Endodermal cell (in vitro differentiated cells): Measurements from ENCODE around the gene DFFB. TPM values are rescaled to one million over a fixed set of nuclear protein-coding genes. Genes with fewer than 3 reads are reported as not detected.

Experiments used
- DNase-seq: peaks from one replicate; pipeline ENCODE4 v3.0.0-alpha.2; 2017
- H3K27ac ChIP-seq: 2 replicates; pipeline ENCODE4 v1.5.1; 2013; ENCODE audit warnings: mild to moderate bottlenecking, low read depth, low read length, moderate library complexity
- H3K27me3 ChIP-seq: 2 replicates; pipeline ENCODE4 v1.6.1; 2013; ENCODE audit warnings: mild to moderate bottlenecking, low read length, moderate library complexity; ENCODE audit not compliant: insufficient read depth, control insufficient read depth, poor library complexity, severe bottlenecking
- H3K36me3 ChIP-seq: 2 replicates; pipeline ENCODE4 v1.7.0; 2013; ENCODE audit warnings: mild to moderate bottlenecking, low read length, moderate library complexity; ENCODE audit not compliant: control insufficient read depth, insufficient read depth
- H3K4me1 ChIP-seq: one replicate; pipeline ENCODE4 v1.7.0; 2013; ENCODE audit warnings: low read length; ENCODE audit not compliant: control insufficient read depth, insufficient read depth
- H3K4me3 ChIP-seq: 2 replicates; pipeline ENCODE4 v1.5.1; 2013; ENCODE audit warnings: mild to moderate bottlenecking, low read length, moderate library complexity
- H3K9ac ChIP-seq: 2 replicates; pipeline ENCODE4 v1.6.1; 2013; ENCODE audit warnings: mild to moderate bottlenecking, low read length, moderate library complexity; ENCODE audit not compliant: poor library complexity, severe bottlenecking; ENCODE audit errors: extremely low read depth
- H3K9me3 ChIP-seq: 2 replicates; pipeline ENCODE4 v1.6.1; 2013; ENCODE audit warnings: mild to moderate bottlenecking, low read length, moderate library complexity; ENCODE audit not compliant: control insufficient read depth
- H3K27ac Mint-ChIP-seq: 2 replicates; pipeline ENCODE4 v1.8.0; 2020; ENCODE audit warnings: mixed read lengths
- H3K27me3 Mint-ChIP-seq: 2 replicates; pipeline ENCODE4 v1.8.0; 2021; ENCODE audit warnings: mild to moderate bottlenecking, mixed read lengths; ENCODE audit not compliant: insufficient read depth
- H3K36me3 Mint-ChIP-seq: 2 replicates; pipeline ENCODE4 v1.8.0; 2020; ENCODE audit warnings: low read depth, mixed read lengths
- H3K4me1 Mint-ChIP-seq: 2 replicates; pipeline ENCODE4 v1.8.0; 2020; ENCODE audit warnings: mixed read lengths
- H3K4me3 Mint-ChIP-seq: 2 replicates; pipeline ENCODE4 v1.8.0; 2020; ENCODE audit warnings: mild to moderate bottlenecking, moderate library complexity, mixed read lengths
- H3K9me3 Mint-ChIP-seq: 2 replicates; pipeline ENCODE4 v1.8.0; 2020; ENCODE audit warnings: mild to moderate bottlenecking, mixed read lengths
- WGBS, 2 experiments: methylation state at CpG; one replicate each; pipeline versions ENCODE4 v1.1.5 to v1.1.7; 2013; ENCODE audit warnings: missing lambda C conversion rate in 2 of 2, mixed read lengths in 1 of 2; ENCODE audit not compliant: insufficient coverage in 1 of 2, insufficient read length in 1 of 2; 5-methylcytosine and 5-hydroxymethylcytosine counted together
- total RNA-seq, 2 donors: library from RNA; stranded (reverse); fragmentation: NEBNext Ultra II Directional in 1 of 2; extraction: Animal tissue kit (Norgen Biotek cat#: 25700) in 1 of 2; gene quantifications; 2 replicates in 1 of 2; 3 replicates in 1 of 2; pipeline ENCODE4 v1.2.1, GENCODE V29; 2021
- TF ChIP-seq, protein P1 (sequence below): fragments of 200-600 bp; sonication (generic); conservative IDR thresholded peaks from 2 replicates; pipeline ENCODE4 v1.5.0; 2021; ENCODE audit warnings: antibody characterized with exemption, mild to moderate bottlenecking

Gene DFFB
- total RNA-seq, 2 donors from 2014 or later: 7.2 to 7.6 TPM

DNA sequence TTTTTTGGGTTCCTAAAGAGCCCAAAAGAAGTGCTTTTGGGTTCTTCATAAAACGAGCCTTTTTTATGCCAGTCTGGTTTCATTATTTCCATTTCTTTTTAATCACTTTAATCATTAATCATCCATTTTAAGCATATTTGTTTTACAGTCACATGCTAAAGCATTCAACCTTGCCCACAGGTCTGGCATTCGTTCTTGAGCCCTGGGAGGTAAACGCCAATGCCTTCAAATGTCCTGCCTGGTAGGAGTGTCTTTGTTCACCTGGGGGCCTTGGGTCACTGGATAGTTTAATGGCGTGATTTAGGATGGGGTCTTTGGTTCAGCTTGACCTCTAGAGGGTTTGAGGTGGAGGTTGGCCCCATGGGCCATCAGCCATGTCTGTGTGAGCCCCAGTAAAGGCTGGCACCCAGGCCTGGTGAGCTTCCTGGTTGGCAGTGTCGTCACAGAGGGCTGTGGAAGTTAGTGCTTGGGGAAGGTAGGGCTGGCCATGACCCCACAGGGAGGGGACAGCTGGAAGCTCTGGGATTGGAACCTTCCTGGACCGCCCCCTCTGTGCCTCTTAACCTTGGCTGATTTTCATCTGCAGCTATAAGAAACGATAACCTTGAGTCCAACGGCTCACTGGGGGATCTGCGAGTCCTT is 22.6 kb downstream of the DFFB start:
- Mint-ChIP-seq H3K27me3 (no peaks in the 10 kb centered on the region), H3K4me1 (no peaks in the 10 kb centered on the region), H3K36me3 (peaks cover 54% of the 10 kb centered on the region), H3K9me3 (peaks cover 21% of the 10 kb centered on the region), H3K27ac (no peak overlapping the region), H3K4me3 (no peak overlapping the region)
- Histone ChIP-seq H3K27me3 (no peaks in the 10 kb centered on the region), H3K27ac (no peak overlapping the region), H3K9ac (no peak overlapping the region), H3K36me3 (peaks cover 20% of the 10 kb centered on the region), H3K4me1 (no peaks in the 10 kb centered on the region), H3K4me3 (no peak overlapping the region), H3K9me3 (peaks cover 16% of the 10 kb centered on the region)
- WGBS, 2 experiments: 82 to 95% methylated on average over 6 to 9 of the region's 9 CpGs
- TF ChIP-seq, protein P1, sequence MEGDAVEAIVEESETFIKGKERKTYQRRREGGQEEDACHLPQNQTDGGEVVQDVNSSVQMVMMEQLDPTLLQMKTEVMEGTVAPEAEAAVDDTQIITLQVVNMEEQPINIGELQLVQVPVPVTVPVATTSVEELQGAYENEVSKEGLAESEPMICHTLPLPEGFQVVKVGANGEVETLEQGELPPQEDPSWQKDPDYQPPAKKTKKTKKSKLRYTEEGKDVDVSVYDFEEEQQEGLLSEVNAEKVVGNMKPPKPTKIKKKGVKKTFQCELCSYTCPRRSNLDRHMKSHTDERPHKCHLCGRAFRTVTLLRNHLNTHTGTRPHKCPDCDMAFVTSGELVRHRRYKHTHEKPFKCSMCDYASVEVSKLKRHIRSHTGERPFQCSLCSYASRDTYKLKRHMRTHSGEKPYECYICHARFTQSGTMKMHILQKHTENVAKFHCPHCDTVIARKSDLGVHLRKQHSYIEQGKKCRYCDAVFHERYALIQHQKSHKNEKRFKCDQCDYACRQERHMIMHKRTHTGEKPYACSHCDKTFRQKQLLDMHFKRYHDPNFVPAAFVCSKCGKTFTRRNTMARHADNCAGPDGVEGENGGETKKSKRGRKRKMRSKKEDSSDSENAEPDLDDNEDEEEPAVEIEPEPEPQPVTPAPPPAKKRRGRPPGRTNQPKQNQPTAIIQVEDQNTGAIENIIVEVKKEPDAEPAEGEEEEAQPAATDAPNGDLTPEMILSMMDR: no peak
- no peak for DNase-seq

DNA sequence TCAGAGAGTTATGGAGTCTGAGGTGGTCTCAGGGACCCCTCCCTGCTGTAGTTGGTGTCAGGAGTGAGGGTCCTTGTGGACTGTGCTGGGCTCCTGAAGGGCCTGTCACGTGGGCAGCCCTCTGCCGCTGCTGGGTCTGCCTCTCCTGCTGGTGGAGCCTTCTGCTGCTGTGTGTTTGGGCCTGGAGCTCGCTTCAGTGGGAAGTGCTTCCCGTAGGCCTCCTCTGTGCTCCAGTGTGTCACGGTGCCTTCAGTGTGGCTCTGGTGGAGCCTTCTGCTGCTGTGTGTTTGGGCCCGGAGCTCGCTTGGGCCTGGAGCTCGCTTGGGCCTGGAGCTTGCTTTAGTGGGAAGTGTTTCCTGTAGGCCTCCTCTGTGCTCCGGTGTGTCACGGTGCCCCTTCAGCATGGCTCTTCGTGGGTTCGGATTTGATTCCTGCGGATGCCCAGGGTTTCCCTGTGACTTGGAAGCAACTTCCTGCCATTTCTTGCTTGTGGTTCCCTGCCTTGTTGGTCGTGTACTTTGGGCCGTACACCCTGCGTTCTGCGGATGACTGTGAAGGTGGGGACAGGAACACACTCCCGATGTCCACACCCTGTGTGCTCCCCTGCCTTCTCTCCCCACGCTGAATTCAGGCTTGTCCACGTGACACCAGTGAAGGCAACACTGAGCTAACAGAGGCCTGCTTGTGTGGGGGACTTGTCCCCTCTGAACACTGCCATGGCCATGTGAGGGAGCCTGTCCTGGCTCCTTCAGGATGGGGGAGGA is 23.3 kb downstream of the DFFB start:
- no peak overlapping the region for H3K27ac Mint-ChIP-seq
- no peak overlapping the region for H3K27ac ChIP-seq
- H3K36me3 ChIP-seq: peaks cover 22% of the 10 kb centered on the region
- WGBS, 2 experiments: 93 to 96% methylated on average over 16 to 20 of the region's 20 CpGs
- H3K4me3 Mint-ChIP-seq: no peak overlapping the region
- no peak overlapping the region for H3K9ac ChIP-seq
- H3K9me3 Mint-ChIP-seq: peaks cover 21% of the 10 kb centered on the region
- H3K4me3 ChIP-seq: no peak overlapping the region
- TF ChIP-seq, protein P1: no peak
- no peaks in the 10 kb centered on the region for H3K4me1 Mint-ChIP-seq
- no peaks in the 10 kb centered on the region for H3K4me1 ChIP-seq
- DNase-seq: no peak
- H3K27me3 Mint-ChIP-seq: no peaks in the 10 kb centered on the region
- H3K9me3 ChIP-seq: peaks cover 16% of the 10 kb centered on the region
- H3K36me3 Mint-ChIP-seq: peaks cover 49% of the 10 kb centered on the region
- H3K27me3 ChIP-seq: no peaks in the 10 kb centered on the region

DNA sequence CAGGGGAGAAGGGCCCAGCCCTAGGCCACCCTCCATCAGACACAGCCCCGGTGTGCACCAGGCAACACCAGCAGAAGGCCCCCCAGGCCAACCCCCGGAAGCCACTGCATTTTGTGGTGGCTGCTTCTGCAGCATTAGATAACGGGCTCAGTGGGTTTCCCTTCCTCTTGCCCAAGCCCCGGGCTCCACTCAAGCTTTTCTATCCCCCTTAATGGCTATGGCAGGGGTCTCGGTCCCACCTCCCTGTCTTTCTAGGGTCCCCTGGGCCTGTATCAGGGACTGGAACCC is 23.9 kb downstream of the DFFB start:
- Histone ChIP-seq H3K27ac (no peak overlapping the region), H3K4me1 (no peaks in the 10 kb centered on the region), H3K36me3 (peaks cover 22% of the 10 kb centered on the region), H3K9me3 (peaks cover 16% of the 10 kb centered on the region), H3K27me3 (no peaks in the 10 kb centered on the region), H3K9ac (no peak overlapping the region), H3K4me3 (no peak overlapping the region)
- TF ChIP-seq, protein P1: no peak
- no peak overlapping the region for H3K27ac Mint-ChIP-seq
- H3K4me3 Mint-ChIP-seq: no peak overlapping the region
- 90 to 97% methylated on average over 4 to 5 of the region's 5 CpGs for WGBS, 2 experiments
- no peak for DNase-seq
- peaks cover 21% of the 10 kb centered on the region for H3K9me3 Mint-ChIP-seq
- peaks cover 46% of the 10 kb centered on the region for H3K36me3 Mint-ChIP-seq
- no peaks in the 10 kb centered on the region for H3K27me3 Mint-ChIP-seq
- no peaks in the 10 kb centered on the region for H3K4me1 Mint-ChIP-seq
